GM21367 (cell line): ENCODE measurements around the gene SETD6.

Experiments used
- ATAC-seq: cut with Tn5 transposase; IDR thresholded peaks from one replicate; pipeline ENCODE4 v1.9.1; 2021; ENCODE audit not compliant: unreplicated experiment

Gene SETD6

GRCh38 chr16:58493756-58494431 is 21.4 kb upstream of the SETD6 start:
- no peak for ATAC-seq

- peak; percentile 72 for ATAC-seq
Observed at GRCh38 chr16:58494981-58495520, 20.3 kb upstream of the SETD6 start.

GRCh38 chr16:58495521-58496331 is 19.6 kb upstream of the SETD6 start:
- no peak for ATAC-seq

GRCh38 chr16:58497468-58497867 is 17.8 kb upstream of the SETD6 start:
- ATAC-seq, result no peak

GRCh38 chr16:58497935-58498334 is 17.4 kb upstream of the SETD6 start:
- no peak for ATAC-seq

GRCh38 chr16:58498341-58499091 is 16.8 kb upstream of the SETD6 start:
- no peak for ATAC-seq

GRCh38 chr16:58499092-58499511 is 16.2 kb upstream of the SETD6 start:
- no peak for ATAC-seq

GRCh38 chr16:58499615-58500351 is 15.5 kb upstream of the SETD6 start, which contains the start of gene NDRG4:
NDRG4 (plus strand) TSS chr16:58500143; CDS start chr16:58500249, 106 bp downstream.
- no peak for ATAC-seq

GRCh38 chr16:58500430-58501241 is 14.7 kb upstream of the SETD6 start:
- ATAC-seq, result no peak

GRCh38 chr16:58501242-58502131 is 13.8 kb upstream of the SETD6 start:
- ATAC-seq, result no peak

GRCh38 chr16:58502217-58502921 is 12.9 kb upstream of the SETD6 start:
- no peak for ATAC-seq

- no peak for ATAC-seq
Observed at GRCh38 chr16:58503166-58503862, 12.0 kb upstream of the SETD6 start.

- no peak for ATAC-seq
Observed at GRCh38 chr16:58503863-58504688, 11.2 kb upstream of the SETD6 start.

GRCh38 chr16:58506241-58507194 is 8.8 kb upstream of the SETD6 start:
- ATAC-seq, result no peak

GRCh38 chr16:58507195-58507962 is 7.9 kb upstream of the SETD6 start:
- no peak for ATAC-seq
